Ectodermal cell (in vitro differentiated cells): ENCODE data around the gene ITGA7.

Experiments
- H3K27ac ChIP-seq: 2 replicates; pipeline ENCODE4 v1.7.0; 2013; ENCODE audit warnings: mild to moderate bottlenecking, low read depth, low read length; ENCODE audit not compliant: insufficient read depth, poor library complexity, severe bottlenecking
- H3K27me3 ChIP-seq: 2 replicates; pipeline ENCODE4 v1.7.0; 2013; ENCODE audit warnings: mild to moderate bottlenecking, low read length; ENCODE audit not compliant: insufficient read depth, control insufficient read depth, poor library complexity, severe bottlenecking
- H3K36me3 ChIP-seq: one replicate; pipeline ENCODE4 v1.7.0; 2013; ENCODE audit warnings: low read length; ENCODE audit not compliant: control insufficient read depth, insufficient read depth
- H3K4me1 ChIP-seq: one replicate; pipeline ENCODE4 v1.7.0; 2013; ENCODE audit warnings: low read length; ENCODE audit not compliant: control insufficient read depth, insufficient read depth
- H3K4me3 ChIP-seq: 2 replicates; pipeline ENCODE4 v1.7.0; 2013; ENCODE audit warnings: low read depth, low read length, control low read depth; ENCODE audit not compliant: insufficient read depth
- H3K9me3 ChIP-seq: 2 replicates; pipeline ENCODE4 v1.7.0; 2013; ENCODE audit warnings: mild to moderate bottlenecking, low read length, moderate library complexity; ENCODE audit not compliant: control insufficient read depth
- WGBS, 2 experiments: methylation state at CpG; one replicate each; pipeline ENCODE4 v1.1.7; 2013; ENCODE audit warnings: missing lambda C conversion rate in 2 of 2; 5-methylcytosine and 5-hydroxymethylcytosine counted together

The ITGA7 gene

DNA sequence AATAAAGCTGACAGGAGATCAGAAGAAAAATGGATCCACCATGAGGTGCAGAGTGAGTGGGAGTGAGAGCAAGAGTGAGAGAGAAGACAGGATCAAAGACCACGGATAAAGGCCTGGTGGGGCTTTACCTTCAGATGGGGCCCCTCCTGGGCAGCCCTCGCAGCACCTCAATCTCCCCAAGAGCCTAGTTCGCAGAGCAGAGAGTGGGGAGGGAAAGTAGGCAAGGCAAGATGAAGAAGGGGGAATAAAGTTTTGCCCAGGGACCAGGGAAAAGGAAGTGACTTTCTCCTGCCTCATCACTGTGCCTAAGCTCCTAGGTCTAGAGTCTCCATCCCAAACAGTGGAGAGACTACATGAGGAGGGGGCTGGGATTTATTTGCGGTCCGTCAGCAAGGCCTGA, 60.7 kb downstream of the ITGA7 start:
- H3K4me3 ChIP-seq, result no peak overlapping the region
- whole genome bisulfite sequencing, 2 experiments, result 93 to 95% methylated on average over 5 of the region's 5 CpGs
- H3K27me3 ChIP-seq, result no peaks in the 10 kb centered on the region
- H3K9me3 ChIP-seq, result no peaks in the 10 kb centered on the region
- no peak overlapping the region for H3K27ac ChIP-seq
- no peaks in the 10 kb centered on the region for H3K4me1 ChIP-seq
- no peaks in the 10 kb centered on the region for H3K36me3 ChIP-seq

DNA sequence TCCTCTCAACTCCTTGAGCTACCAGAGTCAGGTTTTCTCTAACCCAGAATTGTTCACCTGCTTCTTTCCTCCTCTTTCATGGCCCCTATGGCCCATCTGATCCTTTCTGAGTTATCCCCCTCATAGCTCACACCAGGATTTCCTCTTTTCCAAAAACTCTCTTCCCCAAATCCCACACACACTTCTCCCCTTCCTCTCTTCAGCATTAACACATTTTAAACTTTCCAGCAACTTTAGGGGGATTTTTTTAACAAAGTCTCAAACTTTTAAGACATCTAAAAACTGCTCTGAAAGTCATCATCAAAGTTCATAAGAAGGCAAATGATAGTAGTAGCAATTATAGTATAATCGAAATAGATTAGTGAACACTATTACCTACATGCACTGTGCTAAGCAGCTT, 63.1 kb downstream of the ITGA7 start:
- no peaks in the 10 kb centered on the region for H3K27me3 ChIP-seq
- 90% methylated on average over 1 of the region's 1 CpG; no CpG with 5 or more reads in 1 of the 2 experiments for WGBS, 2 experiments
- H3K4me1 ChIP-seq, result no peaks in the 10 kb centered on the region
- H3K27ac ChIP-seq, result no peak overlapping the region
- H3K36me3 ChIP-seq, result no peaks in the 10 kb centered on the region
- no peaks in the 10 kb centered on the region for H3K9me3 ChIP-seq
- no peak overlapping the region for H3K4me3 ChIP-seq

DNA sequence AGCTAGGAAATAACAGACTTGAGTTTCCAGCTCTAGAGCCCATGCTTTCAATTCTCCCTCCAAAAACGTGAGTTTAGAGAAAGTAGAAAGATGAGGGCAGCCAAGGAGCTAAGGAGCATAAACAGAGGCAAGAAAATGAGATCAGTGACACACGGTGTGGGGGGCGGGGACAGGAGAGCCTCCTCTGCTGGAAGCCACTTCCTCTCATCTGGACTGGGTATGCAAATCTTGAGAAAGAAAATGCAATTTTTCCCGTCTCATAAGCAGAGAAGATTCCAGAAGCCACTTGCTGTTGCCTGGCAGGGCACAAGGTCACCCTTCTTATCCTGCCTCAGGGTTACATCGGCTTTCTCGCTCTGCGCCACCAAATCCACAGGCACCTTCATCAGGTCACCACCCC, 65.0 kb downstream of the ITGA7 start:
- no peaks in the 10 kb centered on the region for H3K4me1 ChIP-seq
- no peak overlapping the region for H3K4me3 ChIP-seq
- H3K9me3 ChIP-seq, result no peaks in the 10 kb centered on the region
- H3K27ac ChIP-seq, result no peak overlapping the region
- WGBS, 2 experiments, result 83 to 90% methylated on average over 7 of the region's 7 CpGs
- no peaks in the 10 kb centered on the region for H3K27me3 ChIP-seq
- no peaks in the 10 kb centered on the region for H3K36me3 ChIP-seq

DNA sequence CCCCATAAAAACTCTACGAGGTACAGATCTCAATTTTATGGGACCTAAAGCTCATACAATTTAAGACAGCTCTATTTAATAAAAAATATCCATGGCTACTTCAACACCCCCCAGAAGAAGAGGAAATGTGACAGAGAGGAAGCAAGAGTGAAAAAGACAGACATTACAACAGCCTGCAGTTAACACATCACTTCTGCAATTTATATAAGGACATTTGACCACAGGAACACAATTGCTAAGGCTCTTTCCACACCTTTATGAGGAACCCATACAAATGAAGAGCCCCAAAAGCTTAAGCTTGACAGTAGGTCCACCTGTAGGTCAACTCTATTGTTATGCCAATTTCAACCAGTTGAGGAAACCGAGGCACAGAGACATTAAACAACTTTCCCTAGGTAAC, 65.4 kb downstream of the ITGA7 start:
- no peaks in the 10 kb centered on the region for H3K4me1 ChIP-seq
- H3K27ac ChIP-seq, result no peak overlapping the region
- H3K36me3 ChIP-seq, result no peaks in the 10 kb centered on the region
- no peaks in the 10 kb centered on the region for H3K9me3 ChIP-seq
- 42 to 47% methylated on average over 2 of the region's 2 CpGs for WGBS, 2 experiments
- H3K27me3 ChIP-seq, result no peaks in the 10 kb centered on the region
- H3K4me3 ChIP-seq, result no peak overlapping the region

DNA sequence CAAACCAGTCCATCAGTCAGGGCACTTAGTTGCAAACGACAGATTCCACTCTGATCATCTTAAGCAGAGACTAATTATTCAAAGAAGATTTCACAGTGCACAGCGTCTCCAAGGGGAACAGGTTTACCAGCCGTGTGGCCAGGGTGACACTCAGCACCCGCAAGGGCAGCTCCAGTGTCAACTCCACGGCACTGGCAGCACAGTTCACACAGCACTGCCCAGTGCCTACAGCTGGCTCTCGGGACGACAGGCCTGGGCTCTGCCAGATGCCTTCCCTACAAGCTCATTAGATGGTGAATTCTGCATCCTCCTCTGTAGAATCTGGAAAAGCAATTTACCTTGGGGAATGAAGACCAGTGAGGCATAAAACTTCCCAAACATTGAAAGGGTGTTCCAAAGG, 66.1 kb downstream of the ITGA7 start:
- H3K27ac ChIP-seq, result no peak overlapping the region
- H3K36me3 ChIP-seq, result no peaks in the 10 kb centered on the region
- H3K4me1 ChIP-seq, result no peaks in the 10 kb centered on the region
- H3K4me3 ChIP-seq, result no peak overlapping the region
- H3K27me3 ChIP-seq, result no peaks in the 10 kb centered on the region
- H3K9me3 ChIP-seq, result no peaks in the 10 kb centered on the region
- 78 to 79% methylated on average over 7 of the region's 7 CpGs for WGBS, 2 experiments

DNA sequence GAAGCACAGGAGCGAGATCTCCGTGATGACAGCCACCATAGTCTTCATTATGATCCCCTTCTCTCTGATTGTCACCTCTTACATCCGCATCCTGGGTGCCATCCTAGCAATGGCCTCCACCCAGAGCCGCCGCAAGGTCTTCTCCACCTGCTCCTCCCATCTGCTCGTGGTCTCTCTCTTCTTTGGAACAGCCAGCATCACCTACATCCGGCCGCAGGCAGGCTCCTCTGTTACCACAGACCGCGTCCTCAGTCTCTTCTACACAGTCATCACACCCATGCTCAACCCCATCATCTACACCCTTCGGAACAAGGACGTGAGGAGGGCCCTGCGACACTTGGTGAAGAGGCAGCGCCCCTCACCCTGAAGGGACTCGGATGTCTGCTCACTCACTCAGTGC, 70.2 kb downstream of the ITGA7 start:
- no peaks in the 10 kb centered on the region for H3K4me1 ChIP-seq
- no peaks in the 10 kb centered on the region for H3K36me3 ChIP-seq
- 90 to 93% methylated on average over 15 of the region's 15 CpGs for WGBS, 2 experiments
- H3K27me3 ChIP-seq, result no peaks in the 10 kb centered on the region
- no peak overlapping the region for H3K4me3 ChIP-seq
- no peaks in the 10 kb centered on the region for H3K9me3 ChIP-seq
- no peak overlapping the region for H3K27ac ChIP-seq

DNA sequence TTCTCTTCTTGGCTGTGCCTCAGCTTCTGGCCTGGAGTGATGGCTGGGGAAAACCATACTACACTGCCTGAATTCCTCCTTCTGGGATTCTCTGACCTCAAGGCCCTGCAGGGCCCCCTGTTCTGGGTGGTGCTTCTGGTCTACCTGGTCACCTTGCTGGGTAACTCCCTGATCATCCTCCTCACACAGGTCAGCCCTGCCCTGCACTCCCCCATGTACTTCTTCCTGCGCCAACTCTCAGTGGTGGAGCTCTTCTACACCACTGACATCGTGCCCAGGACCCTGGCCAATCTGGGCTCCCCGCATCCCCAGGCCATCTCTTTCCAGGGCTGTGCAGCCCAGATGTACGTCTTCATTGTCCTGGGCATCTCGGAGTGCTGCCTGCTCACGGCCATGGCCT, 70.9 kb downstream of the ITGA7 start, which contains the start of gene OR10P1:
Gene OR10P1 (plus strand): TSS at position 40 of the 400 bp plus-strand sequence. CDS start 0 bp downstream, at position 40.
- Histone ChIP-seq H3K36me3 (no peaks in the 10 kb centered on the region), H3K4me3 (no peak within 1 kb of the TSS), H3K27ac (no peak within 1 kb of the TSS), H3K9me3 (no peaks in the 10 kb centered on the region), H3K27me3 (no peaks in the 10 kb centered on the region), H3K4me1 (no peaks in the 10 kb centered on the region)
- 83 to 85% methylated on average over 6 of the region's 6 CpGs for WGBS, 2 experiments

DNA sequence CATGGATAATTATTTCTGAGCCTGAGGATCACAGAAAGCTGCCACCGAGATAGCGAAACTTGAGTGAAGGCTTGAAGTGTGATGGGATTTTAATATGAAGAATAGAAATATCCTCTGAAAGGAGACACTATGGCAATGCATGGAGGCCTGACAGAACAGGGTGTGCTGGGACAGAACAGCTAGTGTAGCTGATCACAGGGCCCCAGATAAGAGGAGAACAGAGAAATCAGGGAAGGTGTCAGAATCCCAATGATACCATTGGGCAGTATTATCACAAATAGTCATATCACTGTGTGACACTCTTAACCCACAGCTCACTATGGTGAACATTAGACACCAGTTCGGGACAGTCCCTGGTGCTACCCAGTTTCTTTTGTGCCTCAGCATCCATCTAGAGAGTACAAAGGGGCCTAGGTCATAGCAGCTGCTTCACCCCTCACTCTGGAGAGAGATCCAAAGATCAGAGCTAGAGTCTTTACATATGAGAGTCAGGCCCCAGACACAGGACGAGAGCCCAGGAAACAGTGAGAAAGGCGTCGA, 71.5 kb downstream of the ITGA7 start:
- H3K4me3 ChIP-seq, result no peak overlapping the region
- no peaks in the 10 kb centered on the region for H3K27me3 ChIP-seq
- no peaks in the 10 kb centered on the region for H3K36me3 ChIP-seq
- no peaks in the 10 kb centered on the region for H3K4me1 ChIP-seq
- 93 to 94% methylated on average over 6 of the region's 6 CpGs for WGBS, 2 experiments
- H3K9me3 ChIP-seq, result no peaks in the 10 kb centered on the region
- no peak overlapping the region for H3K27ac ChIP-seq
